HFF-Myc (cell line): ENCODE data around the gene SCTR.

Source experiments
- DNase-seq: peaks from one replicate; pipeline ENCODE4 v3.0.0-alpha.2; 2011; ENCODE audit warnings: low read depth; ENCODE audit errors: extremely low read depth
- H3K4me3 ChIP-seq: replicated peaks from 2 replicates; pipeline ENCODE4 v1.5.1; 2011; ENCODE audit warnings: low read depth, mild to moderate bottlenecking, control low read depth, low read length
- TF ChIP-seq, protein P1 (sequence below): IDR thresholded peaks from 2 replicates; pipeline ENCODE4 v1.5.1; 2012; ENCODE audit warnings: mild to moderate bottlenecking, low read depth, low read length, control low read depth; ENCODE audit errors: missing control alignments

The SCTR gene

DNA sequence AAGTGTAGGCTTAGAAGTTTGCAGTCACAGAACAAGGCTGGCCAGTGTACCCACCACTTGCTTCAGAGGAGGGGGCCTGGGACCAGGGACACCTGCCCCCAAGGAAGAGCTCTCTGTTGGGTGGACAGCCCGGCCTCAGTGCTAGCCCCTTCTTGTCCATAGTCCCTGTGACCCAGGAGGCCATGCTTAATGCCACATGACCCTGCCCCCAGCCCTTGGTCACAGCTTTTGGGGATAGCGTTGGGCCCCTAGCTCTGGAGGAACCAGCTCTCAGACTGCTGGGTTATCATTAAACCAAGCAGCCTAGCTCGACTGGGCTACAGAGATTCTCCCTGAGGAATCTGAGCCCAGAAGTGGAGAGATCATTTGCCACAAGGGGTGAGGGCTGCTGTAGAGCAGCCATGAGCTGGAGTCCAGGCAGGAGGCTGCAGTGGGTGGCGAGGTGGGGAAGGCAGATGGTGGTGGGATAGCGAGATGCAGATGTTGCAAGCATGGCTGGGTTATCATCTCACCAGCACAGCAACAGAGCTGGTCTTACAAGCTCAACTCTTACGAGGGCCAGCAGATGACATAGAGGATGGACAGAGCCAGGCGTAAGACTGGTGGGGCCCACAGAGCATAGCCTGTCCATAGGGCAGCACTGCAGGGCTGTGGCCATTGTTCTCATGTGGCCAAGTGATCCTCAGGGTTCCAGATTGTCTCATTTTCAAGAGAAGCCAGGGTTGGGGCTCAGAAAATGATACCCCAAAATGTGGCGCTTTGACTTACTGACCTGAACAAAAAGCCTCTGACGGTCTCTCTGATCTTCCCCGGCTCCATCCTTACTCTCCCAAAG is 99.8 kb downstream of the SCTR start:
- DNase-seq, result no peak
- TF ChIP-seq, protein P1, sequence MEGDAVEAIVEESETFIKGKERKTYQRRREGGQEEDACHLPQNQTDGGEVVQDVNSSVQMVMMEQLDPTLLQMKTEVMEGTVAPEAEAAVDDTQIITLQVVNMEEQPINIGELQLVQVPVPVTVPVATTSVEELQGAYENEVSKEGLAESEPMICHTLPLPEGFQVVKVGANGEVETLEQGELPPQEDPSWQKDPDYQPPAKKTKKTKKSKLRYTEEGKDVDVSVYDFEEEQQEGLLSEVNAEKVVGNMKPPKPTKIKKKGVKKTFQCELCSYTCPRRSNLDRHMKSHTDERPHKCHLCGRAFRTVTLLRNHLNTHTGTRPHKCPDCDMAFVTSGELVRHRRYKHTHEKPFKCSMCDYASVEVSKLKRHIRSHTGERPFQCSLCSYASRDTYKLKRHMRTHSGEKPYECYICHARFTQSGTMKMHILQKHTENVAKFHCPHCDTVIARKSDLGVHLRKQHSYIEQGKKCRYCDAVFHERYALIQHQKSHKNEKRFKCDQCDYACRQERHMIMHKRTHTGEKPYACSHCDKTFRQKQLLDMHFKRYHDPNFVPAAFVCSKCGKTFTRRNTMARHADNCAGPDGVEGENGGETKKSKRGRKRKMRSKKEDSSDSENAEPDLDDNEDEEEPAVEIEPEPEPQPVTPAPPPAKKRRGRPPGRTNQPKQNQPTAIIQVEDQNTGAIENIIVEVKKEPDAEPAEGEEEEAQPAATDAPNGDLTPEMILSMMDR, result no peak
- no peak overlapping the region for H3K4me3 ChIP-seq

DNA sequence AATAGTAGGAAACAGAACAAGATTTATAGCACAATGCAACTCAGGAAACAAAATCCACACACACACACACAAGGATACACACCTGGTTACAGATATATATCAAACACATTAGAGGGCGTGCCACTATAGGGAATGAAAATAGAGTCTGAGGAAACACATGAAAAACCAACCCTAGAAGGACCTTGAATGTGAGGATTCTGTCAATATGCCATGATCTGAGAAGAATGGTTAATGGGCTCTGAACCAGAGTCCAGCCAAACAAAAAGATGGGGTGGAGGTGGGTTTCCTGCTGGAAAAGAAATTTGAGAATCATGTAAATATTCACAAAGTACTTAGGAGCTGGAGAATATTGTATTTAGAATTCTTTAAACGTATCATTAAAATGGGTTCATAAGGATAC is 100.5 kb downstream of the SCTR start:
- no peak overlapping the region for H3K4me3 ChIP-seq
- DNase-seq, result no peak
- TF ChIP-seq, protein P1, result no peak

DNA sequence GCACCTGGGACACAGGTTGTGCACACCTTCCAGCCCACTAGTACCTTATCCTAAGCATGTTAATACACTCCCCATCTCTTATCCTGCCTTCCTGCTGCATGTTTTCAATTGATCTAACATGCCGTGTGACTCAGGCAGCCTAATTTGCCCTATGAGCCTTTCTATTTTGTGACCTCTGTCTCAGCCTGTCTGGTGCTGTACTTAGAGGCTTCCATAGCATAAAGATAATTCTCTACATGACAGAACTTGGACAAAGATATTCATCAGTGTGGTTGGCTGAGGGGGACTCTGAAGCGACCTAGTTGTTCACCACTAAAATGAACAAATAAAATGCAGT is 101.2 kb downstream of the SCTR start:
- no peak overlapping the region for H3K4me3 ChIP-seq
- TF ChIP-seq, protein P1, result no peak
- no peak for DNase-seq

DNA sequence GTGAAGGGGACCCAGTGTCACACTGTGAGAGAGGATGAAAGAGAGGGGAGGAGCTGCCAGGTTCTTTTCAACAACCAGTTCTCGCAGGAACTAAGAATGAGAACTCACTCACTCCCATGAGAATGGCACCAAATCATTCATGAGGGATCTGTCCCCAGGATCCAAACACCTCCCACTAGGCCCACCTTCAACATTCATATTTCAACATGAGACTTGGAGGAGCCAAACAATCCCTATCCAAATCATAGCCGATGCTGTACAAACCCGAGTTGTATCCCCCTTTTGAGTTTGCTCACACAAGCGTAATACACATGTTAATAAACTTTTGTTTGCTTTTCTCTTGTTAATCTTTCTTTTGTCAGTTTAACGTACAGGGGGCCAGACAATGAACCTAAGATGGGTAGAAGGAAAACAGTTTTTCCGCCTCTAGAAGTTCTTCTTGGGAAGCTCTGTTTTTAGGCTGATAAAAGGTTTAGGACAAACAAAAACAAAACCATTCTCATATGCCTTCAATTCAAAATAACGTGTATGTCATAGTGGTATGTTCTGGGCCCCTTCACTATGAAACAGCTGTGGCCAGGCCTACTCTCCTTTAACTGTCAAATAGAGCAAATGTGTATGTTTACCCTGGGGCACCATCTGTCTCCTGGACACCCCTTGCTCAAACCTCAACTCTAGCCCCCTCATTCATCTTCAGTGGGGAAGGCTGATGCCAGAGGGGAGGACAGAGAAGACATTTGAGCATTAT is 101.7 kb downstream of the SCTR start:
- DNase-seq, result no peak
- TF ChIP-seq, protein P1, result no peak
- H3K4me3 ChIP-seq, result no peak overlapping the region

DNA sequence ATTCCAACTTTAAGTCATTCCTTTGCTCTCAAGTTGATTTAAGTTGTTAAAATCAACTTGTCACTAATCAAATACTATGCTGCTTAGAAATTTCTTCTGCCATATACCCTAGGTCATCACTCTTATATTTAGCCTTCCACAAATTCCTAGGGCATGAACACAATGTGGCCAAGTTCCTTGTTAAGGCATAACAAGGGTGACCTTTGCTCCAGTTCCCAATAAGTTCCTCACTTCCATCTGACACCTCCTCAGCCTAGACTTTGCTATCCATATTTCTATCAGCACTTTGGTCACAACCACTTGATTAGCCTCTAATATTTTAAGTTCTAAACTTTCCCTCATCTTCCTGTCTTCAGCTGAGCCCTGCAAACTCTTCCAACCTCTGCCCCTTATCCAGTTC is 102.5 kb downstream of the SCTR start:
- H3K4me3 ChIP-seq, result no peak overlapping the region
- TF ChIP-seq, protein P1, result no peak

DNA sequence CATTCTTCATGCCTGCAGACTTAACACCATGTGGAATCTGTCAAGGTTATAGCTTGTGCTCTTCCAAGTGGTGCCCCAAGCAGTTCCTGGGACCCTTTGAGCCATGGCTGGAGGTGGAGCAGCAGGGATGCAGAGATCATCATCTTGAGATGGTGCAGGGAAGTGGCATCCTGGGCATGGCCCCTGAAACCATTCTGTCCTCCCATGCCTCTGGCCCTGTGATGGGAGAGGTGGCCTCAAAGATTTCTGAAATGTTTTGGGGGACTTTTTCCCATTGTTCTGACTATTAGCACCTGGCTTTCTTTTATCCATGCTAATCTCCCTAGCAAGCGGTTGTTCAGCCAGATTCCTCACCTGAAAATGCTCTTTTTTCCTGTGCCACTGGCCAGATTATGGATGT is 103.0 kb downstream of the SCTR start:
- H3K4me3 ChIP-seq, result no peak overlapping the region
- TF ChIP-seq, protein P1, result no peak
- no peak for DNase-seq

More for the DNA sequence above, 102.5 kb downstream of the SCTR start:
- DNase-seq, result no peak
